Thyroid gland (tissue), 4 donors: ENCODE data around the gene EXD3. TPM values are rescaled to one million over a fixed set of nuclear protein-coding genes. Genes with fewer than 3 reads are reported as not detected.

Experiments used
- DNase-seq, 2 donors: peaks; one replicate each; pipeline ENCODE4 v3.0.0-alpha.2; 2019
- H3K27ac ChIP-seq, 3 donors: fragments of 200-600 bp; sonication (generic); 1 replicate in 2 of 3; 2 replicates in 1 of 3; pipeline ENCODE4 v1.5.1; 2016 to 2019; ENCODE audit warnings: mild to moderate bottlenecking in 1 of 3, moderate library complexity in 1 of 3
- H3K27me3 ChIP-seq: fragments of 200-600 bp; sonication (generic); one replicate; pipeline ENCODE4 v1.5.1; 2019
- H3K36me3 ChIP-seq, 2 donors: fragments of 200-600 bp; sonication (generic); one replicate each; pipeline ENCODE4 v1.5.1; 2016 to 2019
- H3K4me1 ChIP-seq, 2 donors: fragments of 200-600 bp; sonication (generic); one replicate each; pipeline ENCODE4 v1.5.1; 2017 to 2019
- H3K4me3 ChIP-seq, 3 donors: fragments of 200-600 bp; sonication (generic); replicated peaks in 1 of 3; 1 replicate in 2 of 3; 2 replicates in 1 of 3; pipeline ENCODE4 v1.5.1; 2016; ENCODE audit warnings: mild to moderate bottlenecking in 1 of 3
- H3K9me3 ChIP-seq: fragments of 200-600 bp; sonication (generic); one replicate; pipeline ENCODE4 v1.5.1; 2017
- CTCF ChIP-seq, 6 experiments: fragments of 200-600 bp in 3 of 6; fragments of 450-650 bp in 3 of 6; sonication (generic) in 3 of 6; IDR thresholded peaks; one replicate each; pipeline ENCODE4 v1.5.1; 2016 to 2019; ENCODE audit warnings: antibody characterized with exemption in 6 of 6, mild to moderate bottlenecking in 2 of 6, inconsistent platforms in 1 of 6, moderate library complexity in 1 of 6
- POLR2A ChIP-seq, 2 donors: fragments of 450-650 bp; IDR thresholded peaks; one replicate each; pipeline ENCODE4 v1.6.1; 2017; ENCODE audit warnings: antibody characterized with exemption in 2 of 2, mild to moderate bottlenecking in 2 of 2, moderate library complexity in 1 of 2
- WGBS, 2 donors: methylation state at CpG; one replicate each; pipeline ENCODE4 v1.1.5; 2017; 5-methylcytosine and 5-hydroxymethylcytosine counted together
- intact Hi-C: fragments of 100-400 bp; cut with DNase I; formaldehyde crosslinking; loops from one replicate; pipeline ENCODE4 v1.15.1; 2023
- total RNA-seq, 4 donors: library from RNA; depleted of rRNA; stranded (reverse); fragments of >200 nt; gene quantifications; one replicate each; pipeline ENCODE4 v1.2.3, GENCODE V29; 2016

Gene EXD3
- total RNA-seq, 4 donors from 2014 or later, result 13.0 to 32.0 (median 26.6) TPM

- H3K36me3 ChIP-seq, result no peaks in the 10 kb centered on the region
- DNase-seq, result no peak
- TF ChIP-seq POLR2A (IDR thresholded peaks at IDR 0.05) (no peak), CTCF (IDR thresholded peaks at IDR 0.05) (no peak)
These were observed 31.8 kb upstream of the EXD3 start for GRCh38 chr9:137454597-137455358.

GRCh38 chr9:137454145-137454596 is 31.2 kb upstream of the EXD3 start:
- Histone ChIP-seq H3K36me3 (no peaks in the 10 kb centered on the region), H3K27ac (no peak overlapping the region), H3K9me3 (no peaks in the 10 kb centered on the region), H3K4me3 (peak overlapping the region in 1 of 3 donors; percentile 4), H3K4me1 (peaks cover 16 to 35% of the 10 kb centered on the region in 2 donors), H3K27me3 (no peaks in the 10 kb centered on the region)
- DNase-seq, result peak; percentile 36 to 56
- TF ChIP-seq CTCF (IDR thresholded peaks at IDR 0.05), result no peak
- TF ChIP-seq POLR2A (IDR thresholded peaks at IDR 0.05), result no peak
- WGBS, 2 donors, result 4 to 15% methylated on average over 4 to 13 of the region's 24 CpGs
- intact Hi-C loops, result no loop called here

More at GRCh38 chr9:137454597-137455358, 31.8 kb upstream of the EXD3 start:
- 69 to 71% methylated on average over 20 to 25 of the region's 30 CpGs for WGBS, 2 donors
- H3K27me3 ChIP-seq, result no peaks in the 10 kb centered on the region
- H3K4me3 ChIP-seq, result peak overlapping the region in 1 of 3 donors; percentile 4
- intact Hi-C loops, result no loop called here
- no peaks in the 10 kb centered on the region for H3K9me3 ChIP-seq
- H3K27ac ChIP-seq, result no peak overlapping the region
- H3K4me1 ChIP-seq, result peaks cover 20 to 40% of the 10 kb centered on the region in 2 donors

- 3 to 4% methylated on average over 4 to 6 of the region's 25 CpGs for WGBS, 2 donors
- DNase-seq, result peak; percentile 61
- H3K36me3 ChIP-seq, result no peaks in the 10 kb centered on the region
These were observed 30.7 kb upstream of the EXD3 start for GRCh38 chr9:137453643-137454081.

GRCh38 chr9:137452761-137453642 is 30.0 kb upstream of the EXD3 start:
- DNase-seq, result no peak
- no peak overlapping the region for H3K4me3 ChIP-seq
- no peaks in the 10 kb centered on the region for H3K36me3 ChIP-seq
- intact Hi-C loops, result no loop called here
- H3K27me3 ChIP-seq, result no peaks in the 10 kb centered on the region
- H3K9me3 ChIP-seq, result no peaks in the 10 kb centered on the region
- TF ChIP-seq CTCF (IDR thresholded peaks at IDR 0.05) (no peak), POLR2A (IDR thresholded peaks at IDR 0.05) (no peak)
- H3K4me1 ChIP-seq, result peaks cover 9 to 28% of the 10 kb centered on the region in 2 donors
- 97% methylated on average over 11 to 18 of the region's 43 CpGs for WGBS, 2 donors
- H3K27ac ChIP-seq, result no peak overlapping the region

More at GRCh38 chr9:137453643-137454081, 30.7 kb upstream of the EXD3 start:
- intact Hi-C loops, result no loop called here
- H3K27ac ChIP-seq, result no peak overlapping the region
- H3K27me3 ChIP-seq, result no peaks in the 10 kb centered on the region
- H3K9me3 ChIP-seq, result no peaks in the 10 kb centered on the region
- no peak for TF ChIP-seq POLR2A (IDR thresholded peaks at IDR 0.05)
- TF ChIP-seq CTCF (IDR thresholded peaks at IDR 0.05), result no peak
- H3K4me1 ChIP-seq, result peaks cover 16 to 34% of the 10 kb centered on the region in 2 donors
- H3K4me3 ChIP-seq, result no peak overlapping the region
